ENCODE measurements around the gene PTPRG.
"Not testable (repeated sequence)": the region's sequence is repeated elsewhere in the genome, so short reads cannot be mapped to it uniquely, and the experiment has no call there.

Gene PTPRG

GRCh38 chr3:62028236-62028635 is 466.9 kb downstream of the PTPRG start:
- Histone ChIP-seq H3K36me3 (ENCODE audit: control insufficient read depth, insufficient read depth, low read length) (no peaks in the 10 kb centered on the region), H3K4me1 (ENCODE audit: control insufficient read depth, insufficient read depth, low read length) (no peaks in the 10 kb centered on the region), H3K27me3 (ENCODE audit: control insufficient read depth, insufficient read depth, low read length) (no peaks in the 10 kb centered on the region), H3K9me3 (ENCODE audit: control insufficient read depth, low read length) (no peaks in the 10 kb centered on the region), H3K9ac (ENCODE audit: low read length) (no peak overlapping the region), H3K4me3 (ENCODE audit: low read length) (no peak overlapping the region)

GRCh38 chr3:62032738-62033137 is 471.4 kb downstream of the PTPRG start:
- no peaks in the 10 kb centered on the region for H3K36me3 ChIP-seq (ENCODE audit: control insufficient read depth, insufficient read depth, low read length)
- no peak overlapping the region for H3K9ac ChIP-seq (ENCODE audit: low read length)
- no peaks in the 10 kb centered on the region for H3K4me1 ChIP-seq (ENCODE audit: control insufficient read depth, insufficient read depth, low read length)
- H3K4me3 ChIP-seq (ENCODE audit: low read length): no peak overlapping the region
- H3K27me3 ChIP-seq (ENCODE audit: control insufficient read depth, insufficient read depth, low read length): no peaks in the 10 kb centered on the region
- no peaks in the 10 kb centered on the region for H3K9me3 ChIP-seq (ENCODE audit: control insufficient read depth, low read length)

GRCh38 chr3:62035402-62036057 is 474.2 kb downstream of the PTPRG start:
- H3K9ac ChIP-seq (ENCODE audit: low read length): no peak overlapping the region
- H3K36me3 ChIP-seq (ENCODE audit: control insufficient read depth, insufficient read depth, low read length): no peaks in the 10 kb centered on the region
- H3K9me3 ChIP-seq (ENCODE audit: control insufficient read depth, low read length): no peaks in the 10 kb centered on the region
- no peaks in the 10 kb centered on the region for H3K27me3 ChIP-seq (ENCODE audit: control insufficient read depth, insufficient read depth, low read length)
- no peak overlapping the region for H3K4me3 ChIP-seq (ENCODE audit: low read length)
- H3K4me1 ChIP-seq (ENCODE audit: control insufficient read depth, insufficient read depth, low read length): no peaks in the 10 kb centered on the region

GRCh38 chr3:62036726-62037125 is 475.4 kb downstream of the PTPRG start:
- no peaks in the 10 kb centered on the region for H3K4me1 ChIP-seq (ENCODE audit: control insufficient read depth, insufficient read depth, low read length)

GRCh38 chr3:62038798-62039197 is 477.4 kb downstream of the PTPRG start:
- not testable (repeated sequence) for H3K4me1 ChIP-seq (ENCODE audit: control insufficient read depth, insufficient read depth, low read length); H3K27me3 ChIP-seq (ENCODE audit: control insufficient read depth, insufficient read depth, low read length); H3K9ac ChIP-seq (ENCODE audit: low read length); H3K4me3 ChIP-seq (ENCODE audit: low read length); H3K9me3 ChIP-seq (ENCODE audit: control insufficient read depth, low read length); H3K36me3 ChIP-seq (ENCODE audit: control insufficient read depth, insufficient read depth, low read length)

More at GRCh38 chr3:62036726-62037125, 475.4 kb downstream of the PTPRG start:
- H3K9me3 ChIP-seq (ENCODE audit: control insufficient read depth, low read length): no peaks in the 10 kb centered on the region
- H3K4me3 ChIP-seq (ENCODE audit: low read length): no peak overlapping the region
- no peak overlapping the region for H3K9ac ChIP-seq (ENCODE audit: low read length)
- H3K27me3 ChIP-seq (ENCODE audit: control insufficient read depth, insufficient read depth, low read length): no peaks in the 10 kb centered on the region
- no peaks in the 10 kb centered on the region for H3K36me3 ChIP-seq (ENCODE audit: control insufficient read depth, insufficient read depth, low read length)

- Histone ChIP-seq H3K9me3 (ENCODE audit: control insufficient read depth, low read length) (no peaks in the 10 kb centered on the region), H3K27me3 (ENCODE audit: control insufficient read depth, insufficient read depth, low read length) (no peaks in the 10 kb centered on the region), H3K4me1 (ENCODE audit: control insufficient read depth, insufficient read depth, low read length) (no peaks in the 10 kb centered on the region), H3K4me3 (ENCODE audit: low read length) (no peak overlapping the region), H3K36me3 (ENCODE audit: control insufficient read depth, insufficient read depth, low read length) (no peaks in the 10 kb centered on the region), H3K9ac (ENCODE audit: low read length) (no peak overlapping the region)
Measured at GRCh38 chr3:62039586-62039985, 478.2 kb downstream of the PTPRG start.

GRCh38 chr3:62041681-62042080 is 480.3 kb downstream of the PTPRG start:
- Histone ChIP-seq H3K9me3 (ENCODE audit: control insufficient read depth, low read length) (no peaks in the 10 kb centered on the region), H3K9ac (ENCODE audit: low read length) (no peak overlapping the region), H3K36me3 (ENCODE audit: control insufficient read depth, insufficient read depth, low read length) (no peaks in the 10 kb centered on the region), H3K27me3 (ENCODE audit: control insufficient read depth, insufficient read depth, low read length) (no peaks in the 10 kb centered on the region), H3K4me1 (ENCODE audit: control insufficient read depth, insufficient read depth, low read length) (no peaks in the 10 kb centered on the region), H3K4me3 (ENCODE audit: low read length) (no peak overlapping the region)

GRCh38 chr3:62044874-62045411 is 483.6 kb downstream of the PTPRG start:
- no peaks in the 10 kb centered on the region for H3K36me3 ChIP-seq (ENCODE audit: control insufficient read depth, insufficient read depth, low read length)
- no peaks in the 10 kb centered on the region for H3K9me3 ChIP-seq (ENCODE audit: control insufficient read depth, low read length)
- H3K9ac ChIP-seq (ENCODE audit: low read length): no peak overlapping the region
- no peaks in the 10 kb centered on the region for H3K27me3 ChIP-seq (ENCODE audit: control insufficient read depth, insufficient read depth, low read length)
- no peak overlapping the region for H3K4me3 ChIP-seq (ENCODE audit: low read length)
- no peaks in the 10 kb centered on the region for H3K4me1 ChIP-seq (ENCODE audit: control insufficient read depth, insufficient read depth, low read length)

- H3K4me1 ChIP-seq (ENCODE audit: control insufficient read depth, insufficient read depth, low read length): no peaks in the 10 kb centered on the region
- no peaks in the 10 kb centered on the region for H3K36me3 ChIP-seq (ENCODE audit: control insufficient read depth, insufficient read depth, low read length)
- H3K9me3 ChIP-seq (ENCODE audit: control insufficient read depth, low read length): no peaks in the 10 kb centered on the region
- H3K4me3 ChIP-seq (ENCODE audit: low read length): no peak overlapping the region
- no peaks in the 10 kb centered on the region for H3K27me3 ChIP-seq (ENCODE audit: control insufficient read depth, insufficient read depth, low read length)
- H3K9ac ChIP-seq (ENCODE audit: low read length): no peak overlapping the region
Measured at GRCh38 chr3:62046326-62046725, 485.0 kb downstream of the PTPRG start.

- H3K4me1 ChIP-seq (ENCODE audit: control insufficient read depth, insufficient read depth, low read length): no peaks in the 10 kb centered on the region
- no peak overlapping the region for H3K4me3 ChIP-seq (ENCODE audit: low read length)
- no peaks in the 10 kb centered on the region for H3K9me3 ChIP-seq (ENCODE audit: control insufficient read depth, low read length)
Measured at GRCh38 chr3:62048577-62048976, 487.2 kb downstream of the PTPRG start.

GRCh38 chr3:62049033-62049432 is 487.7 kb downstream of the PTPRG start:
- Histone ChIP-seq H3K4me3 (ENCODE audit: low read length) (no peak overlapping the region), H3K9ac (ENCODE audit: low read length) (no peak overlapping the region), H3K27me3 (ENCODE audit: control insufficient read depth, insufficient read depth, low read length) (no peaks in the 10 kb centered on the region), H3K4me1 (ENCODE audit: control insufficient read depth, insufficient read depth, low read length) (no peaks in the 10 kb centered on the region), H3K9me3 (ENCODE audit: control insufficient read depth, low read length) (no peaks in the 10 kb centered on the region), H3K36me3 (ENCODE audit: control insufficient read depth, insufficient read depth, low read length) (no peaks in the 10 kb centered on the region)

More at GRCh38 chr3:62048577-62048976, 487.2 kb downstream of the PTPRG start:
- H3K36me3 ChIP-seq (ENCODE audit: control insufficient read depth, insufficient read depth, low read length): no peaks in the 10 kb centered on the region
- H3K9ac ChIP-seq (ENCODE audit: low read length): no peak overlapping the region
- H3K27me3 ChIP-seq (ENCODE audit: control insufficient read depth, insufficient read depth, low read length): no peaks in the 10 kb centered on the region

GRCh38 chr3:62051506-62051905 is 490.1 kb downstream of the PTPRG start:
- H3K4me3 ChIP-seq (ENCODE audit: low read length): no peak overlapping the region
- H3K9ac ChIP-seq (ENCODE audit: low read length): no peak overlapping the region
- no peaks in the 10 kb centered on the region for H3K9me3 ChIP-seq (ENCODE audit: control insufficient read depth, low read length)
- H3K27me3 ChIP-seq (ENCODE audit: control insufficient read depth, insufficient read depth, low read length): no peaks in the 10 kb centered on the region
- no peaks in the 10 kb centered on the region for H3K4me1 ChIP-seq (ENCODE audit: control insufficient read depth, insufficient read depth, low read length)
- H3K36me3 ChIP-seq (ENCODE audit: control insufficient read depth, insufficient read depth, low read length): no peaks in the 10 kb centered on the region

- Histone ChIP-seq H3K4me3 (ENCODE audit: low read length) (no peak overlapping the region), H3K27me3 (ENCODE audit: control insufficient read depth, insufficient read depth, low read length) (no peaks in the 10 kb centered on the region), H3K4me1 (ENCODE audit: control insufficient read depth, insufficient read depth, low read length) (no peaks in the 10 kb centered on the region), H3K36me3 (ENCODE audit: control insufficient read depth, insufficient read depth, low read length) (no peaks in the 10 kb centered on the region), H3K9me3 (ENCODE audit: control insufficient read depth, low read length) (no peaks in the 10 kb centered on the region), H3K9ac (ENCODE audit: low read length) (no peak overlapping the region)
Measured at GRCh38 chr3:62052331-62052730, 491.0 kb downstream of the PTPRG start.

Measured in mucosa of stomach (tissue), 1 donor.